Testis (tissue), 2 donors: Measurements from ENCODE around the gene SHROOM3.

Experiments
- CTCF ChIP-seq, 3 experiments: fragments of 450-650 bp in 2 of 3; fragments of 200-600 bp in 1 of 3; sonication (generic) in 1 of 3; IDR thresholded peaks; one replicate each; pipeline ENCODE4 v1.5.1; 2016 to 2019; ENCODE audit warnings: antibody characterized with exemption in 3 of 3, mild to moderate bottlenecking in 2 of 3, moderate library complexity in 1 of 3
- POLR2A ChIP-seq: fragments of 450-650 bp; IDR thresholded peaks from one replicate; pipeline ENCODE4 v1.6.1; 2017; ENCODE audit warnings: antibody characterized with exemption, mild to moderate bottlenecking, moderate library complexity

GRCh38 chr4:76726176-76726575, 291.1 kb downstream of the SHROOM3 start:
- TF ChIP-seq POLR2A (no peak), CTCF (IDR thresholded peaks at IDR 0.05) (no peak)
